Coronary artery (tissue), 2 donors: ENCODE measurements around the gene BMP8B.
"Not testable (repeated sequence)": the region's sequence is repeated elsewhere in the genome, so short reads cannot be mapped to it uniquely, and the experiment has no call there.

Experiments
- DNase-seq: peaks from one replicate; pipeline ENCODE4 v3.0.0-alpha.2; 2017; ENCODE audit warnings: low spot score
- H3K27ac ChIP-seq, 2 donors: fragments of 200-600 bp; sonication (generic); one replicate each; pipeline ENCODE4 v1.5.1; 2016 to 2019
- H3K4me3 ChIP-seq: fragments of 200-600 bp; sonication (generic); 2 replicates; pipeline ENCODE4 v1.5.1; 2016; ENCODE audit warnings: mild to moderate bottlenecking, moderate library complexity
- CTCF ChIP-seq: fragments of 200-600 bp; sonication (generic); IDR thresholded peaks from one replicate; pipeline ENCODE4 v1.5.1; 2019; ENCODE audit warnings: antibody characterized with exemption

Gene BMP8B

GRCh38 chr1:39805385-39805784, 16.7 kb upstream of the BMP8B start:
- TF ChIP-seq CTCF: no peak
- Histone ChIP-seq H3K4me3 (no peak overlapping the region), H3K27ac (no peak overlapping the region)
- no peak for DNase-seq

GRCh38 chr1:39802496-39803260, 14.0 kb upstream of the BMP8B start:
- Histone ChIP-seq H3K4me3 (no peak overlapping the region), H3K27ac (no peak overlapping the region)
- DNase-seq: no peak
- TF ChIP-seq CTCF: no peak

GRCh38 chr1:39800471-39800835, 11.8 kb upstream of the BMP8B start:
- Histone ChIP-seq H3K4me3 (no peak overlapping the region), H3K27ac (no peak overlapping the region)
- no peak for DNase-seq
- no peak for TF ChIP-seq CTCF

- H3K4me3 ChIP-seq: peak overlapping the region; percentile 30
- no peak overlapping the region for H3K27ac ChIP-seq
- TF ChIP-seq CTCF: peak; percentile 50
- DNase-seq: no peak
These were observed 11.3 kb upstream of the BMP8B start for GRCh38 chr1:39799770-39800470.

- not testable (repeated sequence) for DNase-seq, H3K27ac ChIP-seq
- peak overlapping the region; percentile 30 for H3K4me3 ChIP-seq
These were observed 10.4 kb upstream of the BMP8B start for GRCh38 chr1:39798859-39799769.

- no peak overlapping the region for H3K27ac ChIP-seq
- no peak overlapping the region for H3K4me3 ChIP-seq
- DNase-seq: no peak
- TF ChIP-seq CTCF: no peak
These were observed 7.0 kb upstream of the BMP8B start for GRCh38 chr1:39795651-39796050.

GRCh38 chr1:39791838-39792237, 3.2 kb upstream of the BMP8B start:
- Histone ChIP-seq H3K4me3 (no peak overlapping the region), H3K27ac (no peak overlapping the region)
- TF ChIP-seq CTCF: no peak
- DNase-seq: no peak
